GM19397 (cell line): ENCODE measurements around the gene SLC23A1.

Source experiments
- ATAC-seq: cut with Tn5 transposase; IDR thresholded peaks from one replicate; pipeline ENCODE4 v1.9.1; 2021; ENCODE audit warnings: mild to moderate bottlenecking, moderate library complexity; ENCODE audit not compliant: unreplicated experiment

The SLC23A1 gene

GRCh38 chr5:139408191-139408590 is 25.1 kb upstream of the SLC23A1 start:
- ATAC-seq, result no peak

- no peak for ATAC-seq
These were observed 24.4 kb upstream of the SLC23A1 start for GRCh38 chr5:139407517-139407916.

GRCh38 chr5:139406963-139407362 is 23.9 kb upstream of the SLC23A1 start:
- ATAC-seq, result no peak

GRCh38 chr5:139404484-139404840 is 21.4 kb upstream of the SLC23A1 start:
- ATAC-seq, result no peak

- peak; percentile 86 for ATAC-seq
These were observed 20.8 kb upstream of the SLC23A1 start, which contains the start of gene SPATA24 for GRCh38 chr5:139403787-139404483. Gene SPATA24 (minus strand): TSS chr5:139404089. CDS start chr5:139404060, 29 bp downstream.

- no peak for ATAC-seq
These were observed 20.3 kb upstream of the SLC23A1 start for GRCh38 chr5:139403418-139403786.

- ATAC-seq, result no peak
These were observed 19.6 kb upstream of the SLC23A1 start for GRCh38 chr5:139402561-139403158.

- ATAC-seq, result no peak
These were observed 18.4 kb upstream of the SLC23A1 start for GRCh38 chr5:139401546-139401945.

GRCh38 chr5:139399501-139400121 is 16.5 kb upstream of the SLC23A1 start:
- ATAC-seq, result no peak

GRCh38 chr5:139397921-139398320 is 14.8 kb upstream of the SLC23A1 start:
- no peak for ATAC-seq

GRCh38 chr5:139396691-139397090 is 13.6 kb upstream of the SLC23A1 start:
- no peak for ATAC-seq

GRCh38 chr5:139395844-139396640 is 12.9 kb upstream of the SLC23A1 start:
- no peak for ATAC-seq

- no peak for ATAC-seq
These were observed 11.8 kb upstream of the SLC23A1 start, which contains the start of gene PROB1 for GRCh38 chr5:139394654-139395566. Gene PROB1 (minus strand): TSS chr5:139395104. CDS start chr5:139395081, 23 bp downstream.

- ATAC-seq, result peak; percentile 22
These were observed 11.1 kb upstream of the SLC23A1 start for GRCh38 chr5:139394123-139394653.

- no peak for ATAC-seq
These were observed 10.5 kb upstream of the SLC23A1 start for GRCh38 chr5:139393497-139394122.

- ATAC-seq, result peak; percentile 44
These were observed 9.8 kb upstream of the SLC23A1 start for GRCh38 chr5:139392678-139393496.

- ATAC-seq, result peak; percentile 12
These were observed 9.2 kb upstream of the SLC23A1 start for GRCh38 chr5:139392324-139392677.

- ATAC-seq, result no peak
These were observed 8.7 kb upstream of the SLC23A1 start for GRCh38 chr5:139391570-139392323.
